PC-3 (cell line): Measurements from ENCODE around the gene SLC12A2. TPM values are rescaled to one million over a fixed set of nuclear protein-coding genes. Genes with fewer than 3 reads are reported as not detected.

Experiments used
- ATAC-seq: fragments of 200-7000 bp; cut with Tn5 transposase; 2 replicates; pipeline ENCODE4 v1.9.1; 2020; ENCODE audit warnings: mild to moderate bottlenecking, moderate library complexity
- BruUV-seq: library from RNA; stranded (reverse); fragments of 400-500 nt; replicated peaks from 2 replicates; lab custom pipeline; 2021; lab: Mats Ljungman, UMichigan
- CTCF ChIA-PET: fragments of 300-600 bp; sonication (Branson Sonifier 250); formaldehyde crosslinking; loops from one replicate; lab custom pipeline; 2022; ENCODE audit warnings: antibody characterized with exemption; lab: Charles Lee
- POLR2A ChIA-PET: fragments of 300-600 bp; sonication (Branson Sonifier 250); formaldehyde crosslinking; loops from one replicate; lab custom pipeline; 2022; ENCODE audit warnings: antibody characterized with exemption; ENCODE audit not compliant: unreplicated experiment; lab: Charles Lee
- DNase-seq: peaks from one replicate; pipeline ENCODE4 v3.0.0-alpha.2; 2015
- H2AFZ ChIP-seq: fragments of 300-600 bp; sonication (generic); 2 replicates; pipeline ENCODE4 v1.6.0; 2016; ENCODE audit warnings: antibody characterized with exemption, low read length
- H3F3A ChIP-seq: fragments of 300-600 bp; sonication (generic); one replicate; pipeline ENCODE4 v1.6.0; 2017; ENCODE audit warnings: antibody characterized with exemption, low read length, control low read depth, mild to moderate bottlenecking; ENCODE audit not compliant: unreplicated experiment
- H3K27ac ChIP-seq: fragments of 300-600 bp; sonication (generic); 2 replicates; pipeline ENCODE4 v1.5.1; 2016; ENCODE audit warnings: mild to moderate bottlenecking, low read length
- H3K27me3 ChIP-seq: fragments of 300-600 bp; sonication (generic); 2 replicates; pipeline ENCODE4 v1.6.1; 2016; ENCODE audit warnings: low read length, mixed read lengths
- H3K36me3 ChIP-seq: fragments of 300-600 bp; sonication (generic); 2 replicates; pipeline ENCODE4 v1.6.1; 2016; ENCODE audit warnings: low read depth, mixed run types, low read length, mixed read lengths
- H3K4me1 ChIP-seq: fragments of 300-600 bp; sonication (generic); 2 replicates; pipeline ENCODE4 v1.5.1; 2016; ENCODE audit warnings: low read length; ENCODE audit not compliant: insufficient read depth
- H3K4me2 ChIP-seq: fragments of 300-600 bp; sonication (generic); 2 replicates; pipeline ENCODE4 v1.6.0; 2016; ENCODE audit warnings: low read length
- H3K4me3 ChIP-seq: fragments of 300-600 bp; sonication (generic); 2 replicates; pipeline ENCODE4 v1.5.1; 2016; ENCODE audit warnings: mild to moderate bottlenecking, low read length, mixed read lengths
- H3K79me2 ChIP-seq: fragments of 300-600 bp; sonication (generic); 2 replicates; pipeline ENCODE4 v1.6.1; 2017; ENCODE audit warnings: low read length, mixed read lengths
- H3K9ac ChIP-seq: fragments of 300-600 bp; sonication (generic); 2 replicates; pipeline ENCODE4 v1.6.0; 2016; ENCODE audit warnings: mild to moderate bottlenecking, low read length
- H3K9me2 ChIP-seq: fragments of 300-600 bp; sonication (generic); replicated peaks from 2 replicates; pipeline ENCODE4 v1.6.1; 2016; ENCODE audit warnings: mixed run types, low read length, mixed read lengths
- H3K9me3 ChIP-seq: fragments of 300-600 bp; sonication (generic); 2 replicates; pipeline ENCODE4 v1.6.1; 2016; ENCODE audit warnings: low read length, mixed read lengths
- H4K20me1 ChIP-seq: fragments of 300-600 bp; sonication (generic); 2 replicates; pipeline ENCODE4 v1.6.1; 2016; ENCODE audit warnings: low read length, mixed read lengths
- CTCF ChIP-seq: fragments of 300-600 bp; sonication (generic); conservative IDR thresholded peaks from 2 replicates; pipeline ENCODE4 v1.5.1; 2017; ENCODE audit warnings: antibody characterized with exemption, low read depth, mild to moderate bottlenecking, low read length
- EZH2 ChIP-seq: fragments of 300-600 bp; sonication (generic); IDR thresholded peaks from one replicate; pipeline ENCODE4 v1.6.1; 2017; ENCODE audit warnings: antibody characterized with exemption, mild to moderate bottlenecking, low read length; ENCODE audit not compliant: unreplicated experiment
- EZH2phosphoT487 ChIP-seq: fragments of 300-600 bp; sonication (generic); IDR thresholded peaks from 2 replicates; pipeline ENCODE4 v1.6.1; 2018; ENCODE audit warnings: mild to moderate bottlenecking, antibody characterized with exemption, low read length, borderline replicate concordance
- intact Hi-C: fragments of 100-400 bp; cut with micrococcal nuclease; formaldehyde crosslinking; loops from 2 replicates; pipeline ENCODE4 v1.9.0; 2023
- total RNA-seq: library from RNA; depleted of rRNA; stranded (reverse); fragments of >200 nt; gene quantifications from 2 replicates; pipeline ENCODE4 v1.2.3, GENCODE V29; 2014

SLC12A2 gene
- total RNA-seq, 1 experiment from 2014 or later, result 33.9 TPM

- DNase-seq, result no peak
- Histone ChIP-seq H4K20me1 (no peaks in the 10 kb centered on the region), H3K27me3 (no peaks in the 10 kb centered on the region), H3K36me3 (no peaks in the 10 kb centered on the region), H3K79me2 (no peaks in the 10 kb centered on the region), H3K9me2 (no peaks in the 10 kb centered on the region), H3K27ac (no peak overlapping the region), H3K4me1 (no peaks in the 10 kb centered on the region), H2AFZ (no peak overlapping the region), H3K4me2 (no peak overlapping the region), H3F3A (no peaks in the 10 kb centered on the region), H3K4me3 (no peak overlapping the region), H3K9ac (no peak overlapping the region), H3K9me3 (no peaks in the 10 kb centered on the region)
- intact Hi-C loops, result no loop called here
- CTCF ChIA-PET, result no interaction called here
- ATAC-seq, result no peak
- no TSS peak for BruUV-seq
- POLR2A ChIA-PET, result no interaction called here
- no peak for TF ChIP-seq CTCF
- TF ChIP-seq EZH2, result no peak
- TF ChIP-seq EZH2phosphoT487, result no peak
Measured at GRCh38 chr5:128237000-128237399, 153.4 kb downstream of the SLC12A2 start.

GRCh38 chr5:128237546-128237945 lies 154.0 kb downstream of the SLC12A2 start:
- Histone ChIP-seq H2AFZ (no peak overlapping the region), H3K9ac (no peak overlapping the region), H4K20me1 (no peaks in the 10 kb centered on the region), H3K4me1 (no peaks in the 10 kb centered on the region), H3K4me3 (no peak overlapping the region), H3F3A (no peaks in the 10 kb centered on the region), H3K9me2 (no peaks in the 10 kb centered on the region), H3K9me3 (no peaks in the 10 kb centered on the region), H3K27me3 (no peaks in the 10 kb centered on the region), H3K79me2 (no peaks in the 10 kb centered on the region), H3K36me3 (no peaks in the 10 kb centered on the region), H3K4me2 (no peak overlapping the region), H3K27ac (no peak overlapping the region)
- ATAC-seq (no peak), DNase-seq (no peak)
- intact Hi-C loops, result no loop called here
- TF ChIP-seq EZH2phosphoT487 (no peak), CTCF (no peak), EZH2 (no peak)
- ChIA-PET POLR2A (interaction anchor here (0.6 kb wide), 1 partner anchor 26 kb away, joined by 3 read pairs; no protein-coding TSS in a partner anchor), CTCF (no interaction called here)
- BruUV-seq, result no TSS peak
